HCT116 (cell line): ENCODE results near the gene RHEB. TPM values are rescaled to one million over a fixed set of nuclear protein-coding genes. Genes with fewer than 3 reads are reported as not detected.

ENCODE experiments used
- ATAC-seq: fragments of 200-7000 bp; cut with Tn5 transposase; 2 replicates; pipeline ENCODE4 v1.9.1; 2020; ENCODE audit warnings: mild to moderate bottlenecking, moderate library complexity
- BruUV-seq: library from RNA; stranded (reverse); fragments of 400-500 nt; replicated peaks from 2 replicates; lab custom pipeline; 2021; lab: Mats Ljungman, UMichigan
- CTCF ChIA-PET: fragments of 300-600 bp; sonication (Branson Sonifier 250); formaldehyde crosslinking; loops from one replicate; lab custom pipeline; 2021; ENCODE audit warnings: antibody characterized with exemption; lab: Charles Lee
- POLR2A ChIA-PET: fragments of 300-600, 350-600 bp; sonication (Branson Sonifier 250); formaldehyde crosslinking; loops from one replicate; lab custom pipeline; 2021; ENCODE audit warnings: antibody characterized with exemption; lab: Charles Lee
- RAD21 ChIA-PET, 2 experiments: fragments of 300-600 bp; sonication (Branson Sonifier 250); formaldehyde crosslinking; loops; one replicate each; lab custom pipeline; 2023; ENCODE audit warnings: low total read pairs in 2 of 2; ENCODE audit not compliant: uncharacterized antibody in 2 of 2, unreplicated experiment in 2 of 2, low non-redundant PET in 1 of 2; lab: Charles Lee
- DNase-seq: peaks from one replicate; pipeline ENCODE4 v3.0.0-alpha.2; 2010; ENCODE audit warnings: low read depth, low spot score
- H2AFZ ChIP-seq: fragments of 200-600 bp; shearing (Covaris generic), sonication (generic); 2 replicates; pipeline ENCODE4 v1.6.1; 2017; ENCODE audit warnings: low read depth, mixed run types, mixed read lengths, antibody characterized with exemption, low read length; ENCODE audit not compliant: poor library complexity, severe bottlenecking
- H3K27ac ChIP-seq: 2 replicates; pipeline ENCODE4 v1.5.1; 2012; ENCODE audit warnings: low read depth, low read length
- H3K27me3 ChIP-seq: fragments of 200-600 bp; sonication (generic); 2 replicates; pipeline ENCODE4 v1.6.1; 2016; ENCODE audit warnings: mixed run types, low read length, mixed read lengths; ENCODE audit not compliant: insufficient read depth
- H3K36me3 ChIP-seq, 2 experiments: fragments of 200-500 bp in 1 of 2; fragments of 200-600 bp in 1 of 2; sonication (Bioruptor generic) in 1 of 2; sonication (generic) in 1 of 2; 2 replicates each; pipeline versions ENCODE4 v1.5.1 to v1.6.1; 2014 to 2016; ENCODE audit warnings: low read length in 2 of 2, inconsistent platforms in 1 of 2, mixed read lengths in 1 of 2, mixed run types in 1 of 2; ENCODE audit not compliant: insufficient read depth in 2 of 2, control insufficient read depth in 1 of 2
- H3K4me1 ChIP-seq, 2 experiments: fragments of 200-600 bp in 1 of 2; sonication (generic) in 1 of 2; 2 replicates each; pipeline versions ENCODE4 v1.5.1 to v1.6.1; 2012 to 2017; ENCODE audit warnings: low read length in 2 of 2, inconsistent platforms in 1 of 2, mild to moderate bottlenecking in 1 of 2, mixed read lengths in 1 of 2, mixed run types in 1 of 2, moderate library complexity in 1 of 2; ENCODE audit not compliant: insufficient read depth in 2 of 2, control insufficient read depth in 1 of 2
- H3K4me2 ChIP-seq: fragments of 200-600 bp; sonication (generic); 2 replicates; pipeline ENCODE4 v1.6.1; 2017; ENCODE audit warnings: mixed run types, low read length, mixed read lengths
- H3K4me3 ChIP-seq, 2 experiments: fragments of 200-600 bp in 1 of 2; sonication (generic) in 1 of 2; replicated peaks in 1 of 2; 2 replicates each; pipeline ENCODE4 v1.5.1; 2011 to 2016; ENCODE audit warnings: low read length in 2 of 2, control low read depth in 1 of 2, low read depth in 1 of 2, mild to moderate bottlenecking in 1 of 2, mixed read lengths in 1 of 2, mixed run types in 1 of 2
- H3K79me2 ChIP-seq: fragments of 200-600 bp; sonication (generic); 2 replicates; pipeline ENCODE4 v1.6.1; 2017; ENCODE audit warnings: mild to moderate bottlenecking, mixed run types, low read length, moderate library complexity, mixed read lengths; ENCODE audit not compliant: insufficient read depth
- H3K9ac ChIP-seq: fragments of 200-600 bp; sonication (generic); 2 replicates; pipeline ENCODE4 v1.6.1; 2016; ENCODE audit warnings: low read length, mixed read lengths
- H3K9me2 ChIP-seq: fragments of 200-600 bp; sonication (generic), shearing (Covaris generic); 2 replicates; pipeline ENCODE4 v1.6.1; 2017; ENCODE audit warnings: mixed run types, mild to moderate bottlenecking, moderate library complexity; ENCODE audit not compliant: insufficient read depth
- H3K9me3 ChIP-seq, 2 experiments: fragments of 200-500 bp in 1 of 2; fragments of 200-600 bp in 1 of 2; sonication (Bioruptor generic) in 1 of 2; sonication (generic) in 1 of 2; 2 replicates each; pipeline ENCODE4 v1.6.1; 2014 to 2017; ENCODE audit warnings: low read length in 2 of 2, mixed read lengths in 2 of 2, inconsistent platforms in 1 of 2, low read depth in 1 of 2, mild to moderate bottlenecking in 1 of 2, mixed run types in 1 of 2, moderate library complexity in 1 of 2; ENCODE audit not compliant: control insufficient read depth in 1 of 2, insufficient read depth in 1 of 2
- H4K20me1 ChIP-seq: fragments of 200-600 bp; sonication (generic), shearing (Covaris generic); 2 replicates; pipeline ENCODE4 v1.6.1; 2017; ENCODE audit warnings: mixed run types, mild to moderate bottlenecking, moderate library complexity; ENCODE audit not compliant: insufficient read depth
- ATF3 ChIP-seq: IDR thresholded peaks from 2 replicates; pipeline ENCODE4 v1.6.1; 2012
- CBX3 ChIP-seq: IDR thresholded peaks from 2 replicates; pipeline ENCODE4 v1.6.1; 2012; ENCODE audit warnings: low read depth
- SRF ChIP-seq: IDR thresholded peaks from 2 replicates; pipeline ENCODE4 v1.6.1; 2012; ENCODE audit warnings: low read depth
- YY1 ChIP-seq: IDR thresholded peaks from 2 replicates; pipeline ENCODE4 v1.6.1; 2011; ENCODE audit warnings: low read length, low read depth, moderate library complexity, mild to moderate bottlenecking; ENCODE audit not compliant: insufficient replicate concordance; ENCODE audit errors: extremely low read depth
- ZFX ChIP-seq: fragments of 450-650 bp; IDR thresholded peaks from 2 replicates; pipeline ENCODE4 v1.6.1; 2017
- intact Hi-C: fragments of 100-400 bp; cut with micrococcal nuclease; formaldehyde crosslinking; loops from 2 replicates; pipeline ENCODE4 v1.10.0; 2022
- total RNA-seq: library from RNA; stranded (reverse); gene quantifications from one replicate; pipeline ENCODE4 v1.2.1, GENCODE V29; 2021; ENCODE audit not compliant: unreplicated experiment
- TF ChIP-seq, protein P1 (sequence below): IDR thresholded peaks from 2 replicates; pipeline ENCODE4 v1.6.1; 2011; ENCODE audit warnings: mild to moderate bottlenecking, low read length, moderate library complexity; ENCODE audit not compliant: insufficient replicate concordance; ENCODE audit errors: extremely low read depth

Gene RHEB
- total RNA-seq, 1 experiment from 2014 or later: 114 TPM

DNA sequence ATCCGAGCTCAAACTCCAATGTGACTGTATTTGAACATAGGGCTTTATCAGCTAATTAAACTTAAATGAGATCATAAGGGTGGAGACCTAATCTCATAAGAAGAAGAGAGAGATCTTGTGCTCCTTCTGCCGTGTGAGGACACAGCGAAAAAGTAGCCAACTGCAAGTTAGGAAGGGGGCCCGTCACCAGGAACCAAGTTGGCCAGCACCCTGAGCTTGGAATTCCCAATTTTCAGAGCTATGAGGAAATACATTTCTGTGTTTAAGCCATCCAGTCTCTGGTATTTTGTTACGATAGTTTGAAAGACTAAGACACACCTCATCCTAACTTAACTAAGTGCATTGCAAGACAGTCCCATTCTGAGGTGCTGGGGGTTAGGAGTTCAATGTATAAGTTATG lies 95.8 kb downstream of the RHEB start:
- no peak for TF ChIP-seq SRF
- no peak for TF ChIP-seq CBX3
- no peak for TF ChIP-seq YY1
- no peak for TF ChIP-seq ZFX
- TF ChIP-seq ATF3: no peak
- Histone ChIP-seq H3K4me3 (no peak overlapping the region), H3K4me2 (no peak overlapping the region), H3K4me1 (peaks cover 38 to 45% of the 10 kb centered on the region in 2 experiments), H4K20me1 (no peaks in the 10 kb centered on the region), H3K9me2 (no peaks in the 10 kb centered on the region), H3K9me3 (peaks cover 4 to 20% of the 10 kb centered on the region in 2 experiments; a peak in 3 of 4 replicates), H3K27ac (no peak overlapping the region), H3K79me2 (no peaks in the 10 kb centered on the region), H3K27me3 (no peaks in the 10 kb centered on the region), H2AFZ (no peak overlapping the region), H3K9ac (no peak overlapping the region), H3K36me3 (no peaks in the 10 kb centered on the region)
- intact Hi-C loops: no loop called here
- CTCF ChIA-PET: no interaction called here
- POLR2A ChIA-PET: no interaction called here
- no TSS peak for BruUV-seq
- RAD21 ChIA-PET: no interaction called here
- DNase-seq: no peak
- ATAC-seq: no peak

- intact Hi-C loops: no loop called here
- CTCF ChIA-PET: no interaction called here
- no peak for ATAC-seq
Observed at GRCh38 chr7:151423226-151423625, 96.5 kb downstream of the RHEB start.

More at GRCh38 chr7:151423226-151423625, 96.5 kb downstream of the RHEB start:
- H3K27ac ChIP-seq: no peak overlapping the region
- no peak for DNase-seq
- ChIA-PET POLR2A (no interaction called here), RAD21 (no interaction called here)
- no peaks in the 10 kb centered on the region for H3K79me2 ChIP-seq
- no peaks in the 10 kb centered on the region for H4K20me1 ChIP-seq
- no peaks in the 10 kb centered on the region for H3K27me3 ChIP-seq
- no TSS peak for BruUV-seq
- TF ChIP-seq, protein P1, sequence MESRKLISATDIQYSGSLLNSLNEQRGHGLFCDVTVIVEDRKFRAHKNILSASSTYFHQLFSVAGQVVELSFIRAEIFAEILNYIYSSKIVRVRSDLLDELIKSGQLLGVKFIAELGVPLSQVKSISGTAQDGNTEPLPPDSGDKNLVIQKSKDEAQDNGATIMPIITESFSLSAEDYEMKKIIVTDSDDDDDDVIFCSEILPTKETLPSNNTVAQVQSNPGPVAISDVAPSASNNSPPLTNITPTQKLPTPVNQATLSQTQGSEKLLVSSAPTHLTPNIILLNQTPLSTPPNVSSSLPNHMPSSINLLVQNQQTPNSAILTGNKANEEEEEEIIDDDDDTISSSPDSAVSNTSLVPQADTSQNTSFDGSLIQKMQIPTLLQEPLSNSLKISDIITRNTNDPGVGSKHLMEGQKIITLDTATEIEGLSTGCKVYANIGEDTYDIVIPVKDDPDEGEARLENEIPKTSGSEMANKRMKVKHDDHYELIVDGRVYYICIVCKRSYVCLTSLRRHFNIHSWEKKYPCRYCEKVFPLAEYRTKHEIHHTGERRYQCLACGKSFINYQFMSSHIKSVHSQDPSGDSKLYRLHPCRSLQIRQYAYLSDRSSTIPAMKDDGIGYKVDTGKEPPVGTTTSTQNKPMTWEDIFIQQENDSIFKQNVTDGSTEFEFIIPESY: no peak
- H3K4me2 ChIP-seq: no peak overlapping the region
- peaks cover 4 to 20% of the 10 kb centered on the region in 2 experiments; a peak in 3 of 4 replicates for H3K9me3 ChIP-seq
- no peaks in the 10 kb centered on the region for H3K36me3 ChIP-seq
- H3K4me3 ChIP-seq: no peak overlapping the region
- no peak overlapping the region for H2AFZ ChIP-seq
- no peak overlapping the region for H3K9ac ChIP-seq
- H3K4me1 ChIP-seq: peaks cover 30 to 38% of the 10 kb centered on the region in 2 experiments
- H3K9me2 ChIP-seq: no peaks in the 10 kb centered on the region
